Stimulated activated CD4-positive, alpha-beta T cell treated with anti-CD3 and anti-CD28 coated beads, Interleukin-1b, Interleukin-23, amount 100 ng/mL, for 24 hours (primary cell): ENCODE data around the gene GPBP1L1.
"Not testable (repeated sequence)": the region's sequence is repeated elsewhere in the genome, so short reads cannot be mapped to it uniquely, and the experiment has no call there.

Experiments
- DNase-seq, 4 experiments: peaks; one replicate each; pipeline ENCODE4 v3.0.0-alpha.2; 2020; ENCODE audit warnings: low read depth in 4 of 4, low spot score in 1 of 4

The GPBP1L1 gene

GRCh38 chr1:45596765-45597164 lies 89.6 kb downstream of the GPBP1L1 start:
- not testable (repeated sequence) for DNase-seq

GRCh38 chr1:45594412-45594811 lies 91.9 kb downstream of the GPBP1L1 start:
- no peak for DNase-seq

- DNase-seq: no peak
Measured at GRCh38 chr1:45589861-45590260, 96.5 kb downstream of the GPBP1L1 start.

GRCh38 chr1:45586769-45587168 lies 99.6 kb downstream of the GPBP1L1 start:
- DNase-seq: no peak

- DNase-seq: no peak
Measured at GRCh38 chr1:45585496-45586075, 100.7 kb downstream of the GPBP1L1 start.

GRCh38 chr1:45585110-45585426 lies 101.3 kb downstream of the GPBP1L1 start:
- DNase-seq: no peak

GRCh38 chr1:45584351-45585109 lies 101.8 kb downstream of the GPBP1L1 start:
- peak; percentile 76 to 86 (median 80) for DNase-seq

GRCh38 chr1:45583666-45584350 lies 102.5 kb downstream of the GPBP1L1 start, which contains the start of gene NASP:
NASP (plus strand) TSS chr1:45584041; CDS start chr1:45584147, 106 bp downstream.
- DNase-seq: peak; percentile 80 to 95 (median 87)

GRCh38 chr1:45583264-45583665 lies 103.1 kb downstream of the GPBP1L1 start:
- DNase-seq: peak; percentile 75 to 91 (median 86)
